ENCODE results near the gene NDUFB2. TPM values are rescaled to one million over a fixed set of nuclear protein-coding genes. Genes with fewer than 3 reads are reported as not detected.
"Not testable (repeated sequence)": the region's sequence is repeated elsewhere in the genome, so short reads cannot be mapped to it uniquely, and the experiment has no call there.

NDUFB2 gene
- total RNA-seq, 4 donors from 2014 or later: 69.9 to 284 (median 230) TPM

- 81 to 100% methylated on average over 2 of the region's 2 CpGs for WGBS, 2 donors (ENCODE audit: low coverage in 1 of 2)
- DNase-seq: no peak
- in situ Hi-C loops (cut with MboI; ENCODE audit: low pct_ligation_motif_present in 1 of 4, low pct_unique_long_range_greater_than_20kb in 1 of 4, low sequenced_read_pairs in 3 of 4) (no loop called here), intact Hi-C loops (cut with DNase I; ENCODE audit: low total_unique reads) (no loop called here)
- Histone ChIP-seq H3K4me3 (no peak overlapping the region), H3K27me3 (no peaks in the 10 kb centered on the region), H3K4me1 (peaks cover 0 to under 1% (median 0%) of the 10 kb centered on the region in 4 donors), H3K27ac (no peak overlapping the region), H3K9me3 (no peaks in the 10 kb centered on the region), H3K36me3 (peaks cover 0 to 16% (median 7%) of the 10 kb centered on the region in 4 donors)
- TF ChIP-seq EP300 (IDR thresholded peaks at IDR 0.05; ENCODE audit: low read depth) (no peak), POLR2AphosphoS5 (IDR thresholded peaks at IDR 0.05) (no peak), CTCF (IDR thresholded peaks at IDR 0.05) (no peak), POLR2A (IDR thresholded peaks at IDR 0.05) (no peak)
Measured at GRCh38 chr7:140704205-140704604, 7.7 kb downstream of the NDUFB2 start.

GRCh38 chr7:140707132-140707531 is 10.6 kb downstream of the NDUFB2 start:
- no peak for DNase-seq
- Histone ChIP-seq H3K27ac (no peak overlapping the region), H3K4me1 (no peaks in the 10 kb centered on the region), H3K36me3 (peaks cover 0 to 16% (median 7%) of the 10 kb centered on the region in 4 donors), H3K4me3 (no peak overlapping the region), H3K9me3 (no peaks in the 10 kb centered on the region), H3K27me3 (no peaks in the 10 kb centered on the region)
- in situ Hi-C loops (cut with MboI; ENCODE audit: low pct_ligation_motif_present in 1 of 4, low pct_unique_long_range_greater_than_20kb in 1 of 4, low sequenced_read_pairs in 3 of 4): no loop called here
- intact Hi-C loops (cut with DNase I; ENCODE audit: low total_unique reads): no loop called here
- TF ChIP-seq CTCF (IDR thresholded peaks at IDR 0.05): no peak
- no peak for TF ChIP-seq POLR2A (IDR thresholded peaks at IDR 0.05)
- TF ChIP-seq EP300 (IDR thresholded peaks at IDR 0.05; ENCODE audit: low read depth): no peak
- TF ChIP-seq POLR2AphosphoS5 (IDR thresholded peaks at IDR 0.05): no peak
- 82 to 91% methylated on average over 2 to 5 of the region's 5 CpGs for WGBS, 2 donors (ENCODE audit: low coverage in 1 of 2)

GRCh38 chr7:140708764-140709163 is 12.3 kb downstream of the NDUFB2 start:
- intact Hi-C loops (cut with DNase I; ENCODE audit: low total_unique reads); H3K27ac ChIP-seq; H3K9me3 ChIP-seq; in situ Hi-C loops (cut with MboI; ENCODE audit: low pct_ligation_motif_present in 1 of 4, low pct_unique_long_range_greater_than_20kb in 1 of 4, low sequenced_read_pairs in 3 of 4); DNase-seq; H3K4me3 ChIP-seq; H3K27me3 ChIP-seq; H3K4me1 ChIP-seq: not testable (repeated sequence)
- H3K36me3 ChIP-seq: peaks cover 0 to 16% (median 7%) of the 10 kb centered on the region in 4 donors
- 96% methylated on average over 2 of the region's 4 CpGs; no CpG with 5 or more reads in 1 of the 2 donors for WGBS, 2 donors (ENCODE audit: low coverage in 1 of 2)

- intact Hi-C loops (cut with DNase I; ENCODE audit: low total_unique reads); DNase-seq; in situ Hi-C loops (cut with MboI; ENCODE audit: low pct_ligation_motif_present in 1 of 4, low pct_unique_long_range_greater_than_20kb in 1 of 4, low sequenced_read_pairs in 3 of 4); H3K27me3 ChIP-seq; H3K36me3 ChIP-seq; H3K4me1 ChIP-seq; H3K27ac ChIP-seq; H3K9me3 ChIP-seq; H3K4me3 ChIP-seq: not testable (repeated sequence)
Measured at GRCh38 chr7:140712392-140712791, 15.9 kb downstream of the NDUFB2 start.

- Histone ChIP-seq H3K27me3 (no peaks in the 10 kb centered on the region), H3K9me3 (no peaks in the 10 kb centered on the region), H3K4me1 (no peaks in the 10 kb centered on the region), H3K27ac (no peak overlapping the region), H3K36me3 (no peaks in the 10 kb centered on the region), H3K4me3 (no peak overlapping the region)
- intact Hi-C loops (cut with DNase I; ENCODE audit: low total_unique reads) (no loop called here), in situ Hi-C loops (cut with MboI; ENCODE audit: low pct_ligation_motif_present in 1 of 4, low pct_unique_long_range_greater_than_20kb in 1 of 4, low sequenced_read_pairs in 3 of 4) (no loop called here)
- no peak for DNase-seq
- 78 to 87% methylated on average over 9 to 10 of the region's 10 CpGs for WGBS, 2 donors (ENCODE audit: low coverage in 1 of 2)
- TF ChIP-seq POLR2AphosphoS5 (IDR thresholded peaks at IDR 0.05): no peak
- TF ChIP-seq EP300 (IDR thresholded peaks at IDR 0.05; ENCODE audit: low read depth): no peak
- TF ChIP-seq POLR2A (IDR thresholded peaks at IDR 0.05): no peak
- TF ChIP-seq CTCF (IDR thresholded peaks at IDR 0.05): no peak
Measured at GRCh38 chr7:140714331-140715040, 18.0 kb downstream of the NDUFB2 start.

Data from transverse colon (tissue), 4 donors.